Activated naive CD8-positive, alpha-beta T cell treated with anti-CD3 and anti-CD28 coated beads, Interleukin-2, amount 50 U/mL, for 16 hours (primary cell): ENCODE data around the gene LYRM1.
"Not testable (repeated sequence)": the region's sequence is repeated elsewhere in the genome, so short reads cannot be mapped to it uniquely, and the experiment has no call there.

Experiments used
- DNase-seq: peaks from one replicate; pipeline ENCODE4 v3.0.0-alpha.2; 2020; ENCODE audit warnings: low read depth, low spot score

The LYRM1 gene

DNA sequence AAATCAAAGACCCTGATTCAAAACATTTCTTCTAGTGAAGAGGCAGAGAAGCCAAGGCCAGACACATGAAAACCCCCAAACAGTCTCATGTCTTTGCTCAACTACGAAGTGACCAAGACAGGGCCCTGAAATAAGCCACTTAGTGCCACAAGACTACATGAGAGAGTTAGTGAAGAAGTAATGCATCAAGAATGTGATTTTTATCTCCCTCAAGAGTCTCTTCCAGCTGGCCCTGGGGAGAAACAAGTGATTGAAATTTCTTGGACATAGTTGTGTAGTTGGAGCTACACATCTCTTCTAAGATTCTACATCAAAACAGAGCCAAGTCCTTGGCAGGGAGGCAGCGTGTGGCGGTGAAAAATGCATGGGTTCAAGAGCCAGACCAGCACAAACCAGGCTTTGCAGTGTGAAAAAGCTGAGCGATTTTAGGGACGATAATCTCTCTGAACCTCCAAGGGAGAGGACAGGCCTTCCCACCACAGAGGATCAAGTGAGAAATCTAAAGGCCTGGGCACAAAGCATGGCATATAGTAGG lies 30.6 kb downstream of the LYRM1 start:
- no peak for DNase-seq

DNA sequence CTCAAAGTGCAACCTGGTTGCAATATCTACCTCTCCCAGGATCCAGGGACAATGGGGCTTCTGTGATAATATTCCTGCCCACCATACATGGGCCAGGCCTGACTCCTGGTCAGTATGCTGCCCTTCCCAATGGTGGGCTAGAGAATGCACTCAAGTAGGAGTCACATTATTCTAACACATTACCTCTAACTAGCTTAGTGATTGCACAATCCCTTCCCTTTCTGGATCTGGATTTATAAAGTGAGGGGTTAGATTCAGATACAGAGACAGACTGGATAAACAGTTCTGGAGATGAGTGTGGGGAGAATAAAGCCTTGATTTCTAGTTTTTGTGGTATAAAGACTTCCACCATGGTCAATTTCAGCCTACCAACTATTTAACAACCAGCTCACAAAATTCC lies 33.0 kb downstream of the LYRM1 start:
- DNase-seq, result no peak

DNA sequence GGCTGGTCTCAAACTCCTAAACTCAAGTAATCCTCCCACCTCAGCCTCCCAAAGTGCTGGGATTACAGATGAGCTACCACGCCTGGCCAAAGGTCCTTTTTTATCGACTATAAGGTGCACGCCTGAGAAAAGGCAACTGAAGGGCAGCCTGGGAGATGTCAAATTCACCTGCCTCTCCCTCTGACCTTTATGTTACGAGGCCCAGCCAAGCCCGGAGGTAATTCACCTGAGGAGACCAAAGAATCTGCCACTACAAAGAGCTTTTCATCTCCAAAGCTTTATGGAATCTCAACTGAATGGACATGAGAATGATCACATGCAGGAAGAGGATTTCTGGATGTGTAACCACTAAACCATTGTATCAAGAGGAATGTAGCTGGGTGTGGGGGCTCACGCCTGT lies 37.2 kb downstream of the LYRM1 start:
- no peak for DNase-seq

GRCh38 chr16:20938426-20938825 lies 37.9 kb downstream of the LYRM1 start:
- DNase-seq, result no peak

DNA sequence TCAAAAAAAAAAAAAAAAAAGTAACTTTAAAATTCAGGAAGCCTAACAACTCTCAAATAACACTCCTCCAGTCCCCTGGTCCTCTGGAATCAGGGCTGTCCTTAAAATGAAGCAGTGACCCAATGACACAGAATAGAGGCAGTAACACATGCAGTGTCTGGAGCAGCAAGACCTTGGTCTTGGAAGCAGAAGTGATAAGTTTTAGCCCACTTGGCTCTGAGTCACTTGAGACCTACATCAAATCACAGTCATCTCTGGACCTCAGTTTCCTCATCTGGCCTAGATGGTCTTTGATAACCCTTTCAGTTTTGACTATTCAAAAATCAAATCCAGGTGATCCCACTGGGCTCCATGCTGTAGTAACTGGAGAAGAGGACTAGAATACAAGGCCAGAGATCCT lies 39.0 kb downstream of the LYRM1 start:
- no peak for DNase-seq

GRCh38 chr16:20940871-20941635 lies 40.5 kb downstream of the LYRM1 start:
- DNase-seq, result no peak

- DNase-seq, result no peak
These were observed 41.0 kb downstream of the LYRM1 start for GRCh38 chr16:20941636-20941926.

GRCh38 chr16:20942256-20942655 lies 41.7 kb downstream of the LYRM1 start:
- no peak for DNase-seq

DNA sequence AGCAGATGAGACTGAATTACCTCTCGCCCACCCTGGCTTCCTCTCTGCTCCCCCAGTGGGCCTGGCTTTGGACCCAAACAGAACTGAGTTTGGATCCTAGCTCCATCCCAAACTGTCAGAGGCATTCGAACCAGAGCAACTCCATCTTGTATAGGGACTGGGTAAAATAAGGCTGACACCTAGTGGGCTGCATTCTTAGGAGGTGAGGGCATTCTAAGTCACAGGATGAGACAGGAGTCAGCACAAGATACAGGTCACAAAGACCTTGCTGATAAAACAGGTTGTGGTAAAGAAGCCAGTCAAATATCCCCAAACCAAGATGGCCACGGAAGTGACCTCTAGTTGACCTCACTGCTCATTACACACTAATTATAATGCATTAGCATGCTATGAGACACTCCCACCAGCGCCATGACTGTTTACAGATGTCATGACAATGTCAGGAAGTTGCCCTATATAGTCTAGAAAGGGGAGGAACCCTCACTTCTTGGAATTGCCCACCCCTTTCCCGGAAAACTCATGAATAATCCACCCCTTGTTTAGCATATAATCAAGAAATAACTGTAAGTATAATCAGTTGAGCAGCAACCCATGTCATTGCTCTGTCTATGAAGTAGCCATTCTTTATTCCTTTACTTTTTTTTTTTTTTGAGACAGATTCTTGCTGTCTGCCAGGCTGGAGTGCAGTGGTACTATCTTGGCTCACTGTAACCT lies 44.4 kb downstream of the LYRM1 start:
- peak; percentile 2 for DNase-seq

DNA sequence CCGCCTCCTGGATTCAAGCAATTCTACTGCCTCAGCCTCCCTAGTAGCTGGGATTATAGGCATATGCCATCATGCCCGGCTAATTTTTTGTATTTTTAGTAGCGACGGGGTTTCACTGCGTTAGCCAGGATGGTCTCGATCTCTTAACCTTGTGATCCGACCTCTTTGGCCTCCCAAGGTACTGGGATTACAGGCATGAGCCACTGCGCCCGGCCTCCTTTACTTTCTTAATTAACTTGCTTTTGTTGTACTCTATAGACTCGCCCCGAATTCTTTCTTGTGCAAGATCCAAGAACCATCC lies 45.0 kb downstream of the LYRM1 start:
- not testable (repeated sequence) for DNase-seq

DNA sequence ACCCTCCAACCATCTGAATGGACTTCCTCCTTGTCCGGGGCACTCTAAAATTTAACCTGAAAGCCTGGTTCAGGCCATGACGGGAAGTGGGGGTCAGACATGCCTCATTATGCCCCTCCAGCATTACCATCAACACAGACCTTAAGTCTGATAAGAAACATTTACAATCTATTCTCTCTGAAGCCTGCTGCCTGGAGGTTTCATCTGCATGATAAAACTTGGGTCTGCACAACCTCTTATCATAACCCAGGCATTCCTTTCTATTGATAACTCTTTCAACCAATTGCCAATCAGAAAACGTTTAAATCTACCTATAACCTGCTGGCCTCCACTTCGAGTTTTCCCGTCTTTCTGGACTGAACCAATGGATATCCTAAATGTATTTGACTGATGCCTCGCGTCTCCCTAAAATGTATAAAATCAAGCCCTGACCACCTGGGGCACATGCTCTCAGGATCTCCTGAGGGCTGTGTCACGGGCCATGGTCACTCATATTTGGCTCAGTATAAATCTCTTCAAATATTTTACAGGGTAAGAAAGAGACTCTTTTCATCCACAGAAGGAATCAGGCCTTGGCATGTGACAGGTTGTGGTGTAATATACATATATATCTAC lies 45.6 kb downstream of the LYRM1 start:
- no peak for DNase-seq

DNA sequence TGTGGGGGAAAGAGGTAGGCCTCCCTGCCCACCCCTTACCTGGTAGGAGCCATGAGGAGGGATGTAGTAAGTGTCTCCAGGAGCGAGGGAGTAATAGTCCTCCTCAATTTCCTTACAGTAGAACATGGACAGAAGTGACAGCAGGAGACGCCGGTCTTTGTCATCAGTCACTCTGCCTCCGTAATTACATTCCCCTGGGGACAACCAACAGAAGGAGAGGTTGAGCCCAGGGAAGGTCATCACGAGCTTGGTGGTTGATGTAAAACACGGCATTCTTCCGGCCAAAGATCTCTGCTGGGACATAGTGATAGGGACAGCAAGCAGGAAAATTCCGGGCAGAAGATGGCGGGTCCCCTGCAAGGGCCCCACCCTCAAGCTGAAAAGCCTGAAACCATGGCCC lies 47.9 kb downstream of the LYRM1 start:
- no peak for DNase-seq

DNA sequence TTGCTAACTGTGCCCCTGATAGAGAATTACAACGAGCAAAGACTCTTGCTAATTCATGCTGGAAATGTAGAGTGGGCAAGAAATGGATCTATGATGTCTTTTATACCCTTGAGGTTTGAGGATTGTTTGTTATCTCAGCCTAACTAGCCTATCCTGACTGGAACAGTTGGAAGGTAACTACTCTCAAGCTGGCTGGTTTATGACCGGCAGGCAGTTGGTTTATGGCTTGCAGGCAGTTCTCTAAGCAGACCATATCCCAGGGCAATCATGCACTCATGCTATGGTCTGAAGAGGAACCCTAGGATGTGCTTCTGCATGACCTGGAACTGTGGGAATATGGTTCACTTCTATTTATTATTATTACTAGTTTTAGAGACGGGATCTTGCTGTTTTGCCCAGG lies 49.1 kb downstream of the LYRM1 start:
- no peak for DNase-seq

DNA sequence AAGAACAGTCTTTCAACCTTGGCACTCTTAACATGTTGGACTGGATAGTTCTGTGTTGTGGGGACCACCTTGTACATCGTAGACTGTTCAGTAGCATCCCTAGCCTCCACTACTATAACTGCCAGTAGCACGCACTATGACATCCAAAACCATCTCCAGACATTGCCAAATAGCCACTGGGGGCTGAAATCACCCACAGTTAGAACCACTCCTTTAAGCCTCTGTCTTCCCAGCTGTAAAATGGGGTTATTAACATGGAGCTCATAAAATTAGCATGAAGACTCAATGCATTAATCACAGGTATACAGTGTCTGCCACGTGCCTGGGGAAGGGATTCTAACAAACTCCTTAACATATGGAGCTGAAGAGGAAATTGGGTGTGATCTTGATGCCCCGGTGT lies 49.7 kb downstream of the LYRM1 start:
- no peak for DNase-seq

GRCh38 chr16:20952139-20952920 lies 51.8 kb downstream of the LYRM1 start:
- no peak for DNase-seq

DNA sequence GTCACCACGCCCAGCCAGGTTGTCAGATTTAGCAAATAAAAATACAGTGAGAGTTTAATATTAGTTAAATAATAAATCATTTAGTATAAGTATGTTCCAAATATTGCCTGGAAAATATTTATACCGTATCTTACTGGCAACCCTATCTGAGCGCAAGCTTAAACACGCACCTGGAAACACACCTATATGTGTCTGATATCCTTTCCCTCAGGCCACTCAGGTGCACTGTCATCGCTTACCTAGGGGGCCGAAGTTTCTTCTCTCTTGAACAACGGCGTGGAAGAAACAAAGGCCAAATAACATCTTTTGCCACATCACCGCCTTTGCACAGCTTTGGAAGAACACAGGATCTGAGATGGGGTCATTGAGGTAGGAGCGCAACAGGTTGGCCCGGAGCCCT lies 54.0 kb downstream of the LYRM1 start:
- DNase-seq, result no peak

DNA sequence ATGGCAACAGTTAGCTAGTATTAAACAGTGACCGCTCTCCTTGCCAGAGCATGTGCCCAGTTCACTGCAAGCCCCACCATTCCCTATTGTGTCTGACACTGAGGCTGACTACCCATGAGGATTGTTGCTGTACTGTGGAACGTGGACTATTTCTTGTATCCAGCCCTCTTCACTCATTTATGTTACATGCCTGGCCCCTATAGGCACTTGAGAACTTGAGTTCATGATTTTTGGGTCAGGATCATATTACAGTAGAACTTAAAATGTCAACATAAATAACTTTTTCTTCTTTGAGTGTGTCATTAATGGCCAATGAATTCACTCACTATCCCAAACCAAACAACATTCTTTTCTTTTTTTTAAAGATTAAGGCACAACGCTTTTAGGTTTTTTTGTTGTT lies 55.7 kb downstream of the LYRM1 start:
- DNase-seq, result no peak

GRCh38 chr16:20957153-20957552 lies 56.6 kb downstream of the LYRM1 start:
- DNase-seq, result no peak

DNA sequence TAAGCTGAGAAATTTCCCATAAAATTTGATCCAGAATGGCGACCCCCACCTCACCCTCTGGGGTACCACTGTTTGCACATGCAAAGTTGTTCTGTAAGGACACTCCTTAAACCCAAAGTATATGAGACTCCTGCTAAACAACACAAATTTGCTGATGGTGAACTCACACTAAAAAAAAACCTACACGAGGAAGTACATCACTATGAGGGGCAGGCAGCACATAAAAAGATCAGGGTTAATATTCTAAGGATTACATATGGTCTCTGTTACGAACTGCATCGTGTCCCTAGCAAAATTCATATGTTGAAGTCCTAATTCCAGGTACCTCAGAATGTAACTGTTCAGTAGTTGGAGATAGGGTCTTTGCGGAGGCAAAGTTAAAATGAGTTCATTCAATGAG lies 60.3 kb downstream of the LYRM1 start:
- no peak for DNase-seq

DNA sequence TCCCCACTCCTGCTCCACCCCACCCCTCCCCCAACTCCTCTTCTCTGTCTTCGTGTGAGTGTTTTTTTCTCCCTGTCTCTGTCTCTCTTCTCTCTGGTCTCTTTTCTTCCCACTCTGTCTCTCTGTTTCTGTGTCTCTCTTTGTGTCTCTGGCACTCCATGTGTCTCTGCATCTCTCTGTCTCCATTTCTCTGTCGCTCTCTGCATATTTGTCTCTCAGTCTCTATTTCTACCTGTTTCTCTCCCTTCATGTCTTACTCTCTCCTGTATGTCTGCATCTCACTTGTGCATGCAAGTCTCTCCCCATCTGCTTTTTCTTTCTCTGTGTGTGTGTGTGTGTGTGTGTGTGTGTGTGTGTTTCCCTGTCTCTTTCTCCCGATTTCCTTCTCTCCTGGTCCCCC lies 68.2 kb downstream of the LYRM1 start:
- no peak for DNase-seq

GRCh38 chr16:20969386-20969785 lies 68.8 kb downstream of the LYRM1 start:
- no peak for DNase-seq

DNA sequence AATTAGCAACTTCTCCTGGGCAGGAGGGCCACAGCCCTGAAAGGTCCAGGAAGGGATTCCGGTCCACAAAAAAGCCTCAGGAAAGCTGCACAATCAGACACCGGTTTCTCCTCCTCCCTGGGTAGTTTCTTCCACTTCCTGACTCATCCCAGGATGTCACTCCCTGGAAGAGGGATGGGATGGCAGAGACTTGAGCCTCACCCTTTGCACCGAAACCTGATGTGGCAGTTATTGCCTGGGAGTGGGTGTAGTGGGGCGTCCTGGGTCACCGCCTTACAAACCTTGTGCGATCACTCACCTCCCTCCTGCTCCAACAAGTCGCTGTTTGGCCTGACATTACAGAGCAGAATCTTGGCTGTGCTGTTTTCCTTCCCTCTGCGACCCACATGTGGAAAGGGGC lies 70.8 kb downstream of the LYRM1 start:
- no peak for DNase-seq
